ENCODE measurements around the gene EEFSEC. TPM values are rescaled to one million over a fixed set of nuclear protein-coding genes. Genes with fewer than 3 reads are reported as not detected.
A peak's percentile ranks its signal among the peaks of the same experiment; 100 is the strongest.

Gene EEFSEC
- total RNA-seq, 2 donors from 2014 or later = 15.7 to 17.2 TPM

- H3K9me3 Mint-ChIP-seq = no peaks in the 10 kb centered on the region
- peaks cover 47% of the 10 kb centered on the region for H3K27me3 Mint-ChIP-seq (ENCODE audit: low read depth)
- no peak for DNase-seq
- H3K4me3 Mint-ChIP-seq = no peak overlapping the region
- H3K27ac Mint-ChIP-seq = no peak overlapping the region
- H3K36me3 Mint-ChIP-seq (ENCODE audit: insufficient read depth in 2 of 2) = no peaks in the 10 kb centered on the region
- no peak for ATAC-seq (replicated peaks in 1 of 2)
- peaks cover 12% of the 10 kb centered on the region for H3K4me1 Mint-ChIP-seq (ENCODE audit: low read depth)
Measured at GRCh38 chr3:128427872-128428822, 274.9 kb downstream of the EEFSEC start.

DNA sequence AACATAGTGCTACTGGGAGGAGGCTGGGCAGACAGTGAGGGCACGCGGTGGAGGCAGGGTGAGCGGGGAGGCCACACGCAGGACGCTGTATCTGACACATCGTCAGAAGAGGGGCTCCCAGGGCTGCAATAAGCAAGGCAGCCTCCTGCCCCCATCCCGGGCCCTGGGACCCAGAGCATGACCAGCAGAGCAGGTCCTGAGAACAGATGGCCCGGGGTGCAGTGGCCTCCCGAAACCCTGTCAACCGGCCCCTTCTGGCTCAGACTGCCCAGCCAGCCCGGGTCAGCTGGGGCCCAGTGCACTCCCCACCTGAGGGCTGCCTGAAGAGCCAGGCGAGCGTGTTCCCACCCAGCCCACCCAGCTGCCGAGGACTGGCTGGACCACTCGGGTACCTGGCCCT is 276.0 kb downstream of the EEFSEC start:
- no peaks in the 10 kb centered on the region for H3K36me3 Mint-ChIP-seq (ENCODE audit: insufficient read depth in 2 of 2)
- peaks cover 54% of the 10 kb centered on the region for H3K27me3 Mint-ChIP-seq (ENCODE audit: low read depth)
- no peak overlapping the region for H3K27ac Mint-ChIP-seq
- H3K9me3 Mint-ChIP-seq = no peaks in the 10 kb centered on the region
- no peak for DNase-seq
- H3K4me3 Mint-ChIP-seq = no peak overlapping the region
- ATAC-seq (replicated peaks in 1 of 2) = no peak
- peaks cover 12% of the 10 kb centered on the region for H3K4me1 Mint-ChIP-seq (ENCODE audit: low read depth)

GRCh38 chr3:128429751-128430150 is 276.5 kb downstream of the EEFSEC start:
- no peak for DNase-seq
- Mint-ChIP-seq H3K27me3 (ENCODE audit: low read depth) (peaks cover 54% of the 10 kb centered on the region), H3K27ac (no peak overlapping the region), H3K4me1 (ENCODE audit: low read depth) (peaks cover 12% of the 10 kb centered on the region), H3K4me3 (no peak overlapping the region), H3K36me3 (ENCODE audit: insufficient read depth in 2 of 2) (no peaks in the 10 kb centered on the region), H3K9me3 (no peaks in the 10 kb centered on the region)
- ATAC-seq (replicated peaks in 1 of 2) = no peak

GRCh38 chr3:128430301-128430700 is 277.0 kb downstream of the EEFSEC start:
- Mint-ChIP-seq H3K36me3 (ENCODE audit: insufficient read depth in 2 of 2) (no peaks in the 10 kb centered on the region), H3K27me3 (ENCODE audit: low read depth) (peaks cover 54% of the 10 kb centered on the region), H3K4me3 (no peak overlapping the region), H3K4me1 (ENCODE audit: low read depth) (peaks cover 12% of the 10 kb centered on the region), H3K27ac (no peak overlapping the region), H3K9me3 (no peaks in the 10 kb centered on the region)
- DNase-seq (no peak), ATAC-seq (replicated peaks in 1 of 2) (no peak)

- ATAC-seq (replicated peaks in 1 of 2) = no peak
- no peak overlapping the region for H3K27ac Mint-ChIP-seq
- peaks cover 12% of the 10 kb centered on the region for H3K4me1 Mint-ChIP-seq (ENCODE audit: low read depth)
- no peak overlapping the region for H3K4me3 Mint-ChIP-seq
- peaks cover 54% of the 10 kb centered on the region for H3K27me3 Mint-ChIP-seq (ENCODE audit: low read depth)
- DNase-seq = no peak
- H3K9me3 Mint-ChIP-seq = no peaks in the 10 kb centered on the region
- H3K36me3 Mint-ChIP-seq (ENCODE audit: insufficient read depth in 2 of 2) = no peaks in the 10 kb centered on the region
Measured at GRCh38 chr3:128430731-128431130, 277.4 kb downstream of the EEFSEC start.

DNA sequence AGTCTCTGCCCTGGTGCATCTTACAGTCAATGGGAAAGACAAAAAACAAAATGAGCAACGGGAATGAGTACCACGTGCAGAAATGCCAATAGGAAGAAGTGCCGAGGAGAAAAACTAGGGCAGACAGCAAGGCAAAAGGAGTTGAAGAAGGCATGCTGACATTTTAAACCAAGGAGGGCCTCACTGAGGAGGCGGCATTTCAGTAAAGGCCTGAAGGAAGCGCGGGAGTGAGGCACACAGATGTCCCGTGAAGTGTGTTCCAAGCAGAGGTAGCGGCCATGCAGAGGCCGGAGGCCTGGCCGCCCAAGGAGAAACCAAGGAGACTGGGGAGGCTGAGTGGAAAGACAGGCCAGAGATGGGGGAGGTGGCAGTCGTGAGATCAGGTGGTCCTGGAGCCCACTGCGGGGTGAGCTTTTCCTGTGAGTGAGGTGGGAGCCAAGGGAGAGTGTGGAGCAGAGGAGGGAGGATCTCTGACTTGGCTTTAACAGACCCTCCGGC is 278.6 kb downstream of the EEFSEC start:
- H3K9me3 Mint-ChIP-seq = no peaks in the 10 kb centered on the region
- peaks cover 54% of the 10 kb centered on the region for H3K27me3 Mint-ChIP-seq (ENCODE audit: low read depth)
- H3K27ac Mint-ChIP-seq = no peak overlapping the region
- no peaks in the 10 kb centered on the region for H3K36me3 Mint-ChIP-seq (ENCODE audit: insufficient read depth in 2 of 2)
- DNase-seq (no peak), ATAC-seq (replicated peaks in 1 of 2) (no peak)
- peak overlapping the region; percentile 29 to 67 for H3K4me3 Mint-ChIP-seq
- H3K4me1 Mint-ChIP-seq (ENCODE audit: low read depth) = peaks cover 12% of the 10 kb centered on the region

GRCh38 chr3:128432301-128432970 is 279.2 kb downstream of the EEFSEC start:
- Mint-ChIP-seq H3K36me3 (ENCODE audit: insufficient read depth in 2 of 2) (no peaks in the 10 kb centered on the region), H3K4me1 (ENCODE audit: low read depth) (peaks cover 12% of the 10 kb centered on the region), H3K27ac (no peak overlapping the region), H3K9me3 (no peaks in the 10 kb centered on the region), H3K4me3 (peak overlapping the region; percentile 48 to 67), H3K27me3 (ENCODE audit: low read depth) (peaks cover 48% of the 10 kb centered on the region)
- ATAC-seq (replicated peaks in 1 of 2) (no peak), DNase-seq (no peak)

DNA sequence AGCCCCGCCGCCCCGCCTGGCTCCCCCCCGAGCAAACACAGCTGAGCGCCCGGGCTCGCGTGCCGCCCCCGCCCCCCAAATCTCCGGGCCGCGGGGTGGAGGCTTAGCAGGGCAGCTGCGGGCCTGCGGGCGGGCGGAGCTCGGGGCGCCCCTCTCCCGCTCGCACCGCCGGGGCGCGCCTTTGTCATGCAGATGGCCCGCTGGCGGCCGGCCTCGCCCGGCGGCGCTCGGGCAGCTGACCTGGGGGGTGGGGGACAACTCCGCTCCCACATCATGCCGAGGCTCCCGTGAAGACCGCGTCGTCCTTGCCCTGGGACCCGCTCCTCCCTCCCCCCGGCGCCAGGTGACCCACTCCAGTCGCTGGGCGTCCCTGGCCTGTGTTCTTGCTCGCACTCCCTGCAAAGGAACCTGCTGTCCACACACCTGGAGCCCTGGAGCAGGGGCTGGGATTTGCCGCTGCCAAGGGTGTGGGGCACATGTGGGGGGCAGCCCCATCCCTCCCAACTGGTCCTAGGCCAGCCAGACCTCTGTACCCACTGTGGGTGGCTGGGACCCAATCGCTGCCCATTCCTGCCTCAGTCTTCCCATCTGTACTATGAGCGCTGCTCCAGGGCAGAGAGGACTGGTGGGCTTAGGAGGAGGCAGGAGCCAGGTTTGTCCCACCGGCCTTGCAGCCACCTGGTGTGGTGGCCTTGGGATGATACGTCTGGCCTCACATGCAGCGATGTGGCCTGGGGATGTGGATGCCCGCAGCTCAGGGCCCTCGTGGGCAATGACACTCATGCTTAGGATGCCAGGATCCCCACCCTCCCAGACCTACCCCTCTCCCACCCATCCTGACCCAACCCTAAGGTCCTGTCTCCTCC is 279.9 kb downstream of the EEFSEC start:
- peak overlapping the region in 1 of 2 donors; percentile 20 for H3K4me3 Mint-ChIP-seq
- ATAC-seq (replicated peaks in 1 of 2) (peak; percentile 26 to 52), DNase-seq (peak in 1 of 2 donors; percentile 13)
- H3K27ac Mint-ChIP-seq = no peak overlapping the region
- no peaks in the 10 kb centered on the region for H3K9me3 Mint-ChIP-seq
- H3K36me3 Mint-ChIP-seq (ENCODE audit: insufficient read depth in 2 of 2) = no peaks in the 10 kb centered on the region
- H3K4me1 Mint-ChIP-seq (ENCODE audit: low read depth) = peaks cover 12% of the 10 kb centered on the region
- peaks cover 40% of the 10 kb centered on the region for H3K27me3 Mint-ChIP-seq (ENCODE audit: low read depth)

DNA sequence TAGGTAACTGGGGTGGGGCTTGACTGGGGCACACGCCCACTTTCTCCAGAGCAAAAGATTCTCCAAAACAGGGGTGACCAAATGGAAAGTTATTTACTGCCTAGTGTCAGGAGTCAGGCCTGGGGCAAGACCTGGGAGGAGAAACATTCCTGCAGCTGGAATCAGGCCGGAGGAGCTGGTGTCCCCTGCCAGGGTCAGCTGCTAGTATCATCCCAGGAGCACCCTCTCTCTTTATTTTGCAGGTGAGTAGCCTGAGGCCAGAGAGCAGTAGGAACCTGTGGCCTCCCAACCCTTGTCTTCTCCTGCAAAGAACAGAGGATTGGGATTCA is 280.5 kb downstream of the EEFSEC start:
- ATAC-seq (replicated peaks in 1 of 2) = no peak
- H3K4me1 Mint-ChIP-seq (ENCODE audit: low read depth) = peaks cover 12% of the 10 kb centered on the region
- H3K27me3 Mint-ChIP-seq (ENCODE audit: low read depth) = peaks cover 37% of the 10 kb centered on the region

GRCh38 chr3:128434524-128434923 is 281.2 kb downstream of the EEFSEC start:
- Mint-ChIP-seq H3K27ac (no peak overlapping the region), H3K9me3 (no peaks in the 10 kb centered on the region), H3K27me3 (ENCODE audit: low read depth) (peaks cover 44% of the 10 kb centered on the region), H3K4me3 (no peak overlapping the region), H3K4me1 (ENCODE audit: low read depth) (peaks cover 12% of the 10 kb centered on the region), H3K36me3 (ENCODE audit: insufficient read depth in 2 of 2) (no peaks in the 10 kb centered on the region)
- no peak for DNase-seq
- ATAC-seq (replicated peaks in 1 of 2) = no peak

More for the DNA sequence above, 280.5 kb downstream of the EEFSEC start:
- Mint-ChIP-seq H3K36me3 (ENCODE audit: insufficient read depth in 2 of 2) (no peaks in the 10 kb centered on the region), H3K9me3 (no peaks in the 10 kb centered on the region), H3K4me3 (no peak overlapping the region), H3K27ac (no peak overlapping the region)
- DNase-seq = no peak

GRCh38 chr3:128435058-128435457 is 281.8 kb downstream of the EEFSEC start:
- H3K27ac Mint-ChIP-seq = no peak overlapping the region
- H3K9me3 Mint-ChIP-seq = no peaks in the 10 kb centered on the region
- DNase-seq (no peak), ATAC-seq (replicated peaks in 1 of 2) (no peak)
- peaks cover 40% of the 10 kb centered on the region for H3K27me3 Mint-ChIP-seq (ENCODE audit: low read depth)
- H3K36me3 Mint-ChIP-seq (ENCODE audit: insufficient read depth in 2 of 2) = no peaks in the 10 kb centered on the region
- peaks cover 12% of the 10 kb centered on the region for H3K4me1 Mint-ChIP-seq (ENCODE audit: low read depth)
- H3K4me3 Mint-ChIP-seq = no peak overlapping the region

DNA sequence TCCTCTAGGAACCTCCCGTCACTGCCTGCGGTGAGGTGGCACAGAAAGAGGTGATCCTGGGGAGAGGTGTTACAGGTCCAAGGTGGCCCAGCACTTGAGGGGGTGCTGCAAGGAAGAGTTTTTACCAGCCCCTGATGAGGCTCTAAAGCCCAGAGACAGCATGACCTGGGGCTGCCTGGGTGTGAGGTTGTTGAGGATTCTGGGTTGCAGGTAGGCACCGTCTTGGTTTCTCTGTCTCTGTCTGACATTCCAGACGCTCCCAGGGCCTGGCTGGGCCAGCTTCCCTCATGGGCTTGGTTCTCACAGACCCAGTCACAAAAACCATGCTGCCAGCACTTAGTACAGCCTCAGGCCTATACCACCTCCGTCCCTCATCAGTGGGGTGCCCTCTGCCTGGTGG is 282.3 kb downstream of the EEFSEC start:
- Mint-ChIP-seq H3K27ac (no peak overlapping the region), H3K27me3 (ENCODE audit: low read depth) (peaks cover 35% of the 10 kb centered on the region), H3K36me3 (ENCODE audit: insufficient read depth in 2 of 2) (no peaks in the 10 kb centered on the region), H3K9me3 (no peaks in the 10 kb centered on the region), H3K4me1 (ENCODE audit: low read depth) (peaks cover 12% of the 10 kb centered on the region), H3K4me3 (no peak overlapping the region)
- peak in 1 of 2 donors; percentile 7 for ATAC-seq (replicated peaks in 1 of 2)
- no peak for DNase-seq

DNA sequence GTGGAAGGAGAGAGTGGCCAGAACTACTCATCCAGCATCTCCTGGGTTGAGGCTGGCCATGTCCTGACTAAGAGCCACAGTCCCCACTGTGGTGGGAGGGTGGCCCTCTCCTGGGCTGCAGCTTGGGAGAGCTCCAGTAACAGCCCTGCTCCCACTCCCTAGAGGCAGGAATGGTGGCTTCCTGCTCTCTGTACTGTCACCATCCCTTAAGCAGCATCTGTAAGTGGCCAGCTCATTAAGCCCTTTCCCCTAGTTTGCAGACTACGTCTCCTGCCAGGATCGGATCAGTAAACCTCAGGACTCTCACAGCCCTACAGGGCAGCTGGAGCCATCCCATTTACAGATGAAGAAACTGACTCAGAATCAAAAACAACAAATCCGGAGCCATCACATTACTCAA is 282.9 kb downstream of the EEFSEC start:
- Mint-ChIP-seq H3K4me1 (ENCODE audit: low read depth) (peaks cover 12% of the 10 kb centered on the region), H3K27ac (no peak overlapping the region), H3K9me3 (no peaks in the 10 kb centered on the region), H3K36me3 (ENCODE audit: insufficient read depth in 2 of 2) (no peaks in the 10 kb centered on the region), H3K4me3 (no peak overlapping the region), H3K27me3 (ENCODE audit: low read depth) (peaks cover 29% of the 10 kb centered on the region)
- ATAC-seq (replicated peaks in 1 of 2) = no peak
- DNase-seq = no peak

All from activated T-cell treated with anti-CD3 and anti-CD28 coated beads, Interleukin-2, amount 50 U/mL, for 72 hours (primary cell).